Measurements from ENCODE around the gene KCNC3.
A peak's percentile ranks its signal among the peaks of the same experiment; 100 is the strongest.
"Not testable (repeated sequence)": the region's sequence is repeated elsewhere in the genome, so short reads cannot be mapped to it uniquely, and the experiment has no call there.

The KCNC3 gene

DNA sequence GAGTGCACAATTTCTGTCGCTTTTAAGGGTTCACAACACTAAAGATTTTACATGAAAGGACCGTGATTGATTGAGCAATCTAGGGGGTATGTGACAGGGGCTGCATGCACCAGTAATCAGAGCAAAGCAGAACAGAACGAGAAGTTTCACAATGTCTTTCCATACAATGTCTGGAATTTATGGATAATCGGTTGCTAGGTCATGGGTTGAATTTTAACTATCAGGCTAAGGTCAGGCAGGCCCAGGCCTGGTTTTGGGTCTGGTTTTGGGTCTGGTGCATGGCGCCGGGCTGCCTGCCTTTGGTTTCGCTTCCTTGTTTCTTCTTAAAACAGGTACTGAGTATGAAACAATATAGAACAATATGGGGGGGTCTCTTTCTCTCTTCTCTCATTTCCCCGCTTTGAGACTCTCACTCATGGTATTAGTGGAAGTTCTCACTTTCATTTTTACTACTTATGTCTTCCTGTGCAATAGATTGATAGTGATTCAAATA is 18.0 kb upstream of the KCNC3 start:
- H3K9me3 ChIP-seq (ENCODE audit: control insufficient read depth, insufficient read depth, low read depth, low read length); POLR2A ChIA-PET; H3K36me3 ChIP-seq (ENCODE audit: control insufficient read depth in 2 of 2, insufficient read depth in 1 of 2, low read length in 2 of 2); H3K4me3 ChIP-seq (ENCODE audit: low read depth, low read length); H3K27ac ChIP-seq (ENCODE audit: extremely low read depth, low read depth, low read length); H3K4me1 ChIP-seq (ENCODE audit: control insufficient read depth, insufficient read depth, low read length): not testable (repeated sequence)
- TF ChIP-seq PRDM1 (tag by site-specific recombination; IDR thresholded peaks at IDR 0.05), result 0 out of 2 replicates have a peak, but pooled peaks have one; percentile 11
- CTCF ChIA-PET, result interaction anchor here (0.6 to 1.6 kb wide), 3 partner anchors 10 to 200 kb away, joined by 3 to 7 read pairs (median 3); partner anchors contain the start of gene MYH14

GRCh38 chr19:50344661-50345318 is 15.6 kb upstream of the KCNC3 start:
- no peaks in the 10 kb centered on the region for H3K9me3 ChIP-seq (ENCODE audit: control insufficient read depth, insufficient read depth, low read depth, low read length)
- CTCF ChIA-PET, result interaction anchor here (0.6 to 2.3 kb wide), 4 partner anchors 13 to 86 kb away, joined by 3 to 10 read pairs (median 3); partner anchors contain the start of gene KCNC3
- H3K36me3 ChIP-seq (ENCODE audit: control insufficient read depth in 2 of 2, insufficient read depth in 1 of 2, low read length in 2 of 2), result no peaks in the 10 kb centered on the region
- no peaks in the 10 kb centered on the region for H3K4me1 ChIP-seq (ENCODE audit: control insufficient read depth, insufficient read depth, low read length)
- no peak overlapping the region for H3K4me3 ChIP-seq (ENCODE audit: low read depth, low read length)
- H3K27ac ChIP-seq (ENCODE audit: extremely low read depth, low read depth, low read length), result no peak overlapping the region
- TF ChIP-seq PRDM1 (tag by site-specific recombination; IDR thresholded peaks at IDR 0.05), result peak; percentile 68; the same call in 1 of the 2 replicates
- no peak for TF ChIP-seq RBAK (tag by site-specific recombination; IDR thresholded peaks at IDR 0.05)
- TF ChIP-seq ZNF449 (tag by site-specific recombination; IDR thresholded peaks at IDR 0.05), result no peak
- TF ChIP-seq ZNF747 (tag by site-specific recombination; IDR thresholded peaks at IDR 0.05), result no peak
- TF ChIP-seq ZNF184 (tag by site-specific recombination; IDR thresholded peaks at IDR 0.05), result no peak
- TF ChIP-seq SETDB1 (IDR thresholded peaks at IDR 0.05; ENCODE audit: insufficient read length, low read length), result peak; percentile 90
- TF ChIP-seq ZNF16 (tag by site-specific recombination; IDR thresholded peaks at IDR 0.05; ENCODE audit: low read depth), result no peak
- TF ChIP-seq TRIM28 (IDR thresholded peaks at IDR 0.05; ENCODE audit: borderline replicate concordance, low read length), result peak; percentile 41; the same call in 1 of the 2 replicates
- TF ChIP-seq KLF8 (tag by site-specific recombination; IDR thresholded peaks at IDR 0.05), result 0 out of 2 replicates have a peak, but pooled peaks have one; percentile 20
- POLR2A ChIA-PET, result interaction anchor here (1.3 kb wide), 1 partner anchor 11 kb away, joined by 3 read pairs; no protein-coding TSS in a partner anchor

DNA sequence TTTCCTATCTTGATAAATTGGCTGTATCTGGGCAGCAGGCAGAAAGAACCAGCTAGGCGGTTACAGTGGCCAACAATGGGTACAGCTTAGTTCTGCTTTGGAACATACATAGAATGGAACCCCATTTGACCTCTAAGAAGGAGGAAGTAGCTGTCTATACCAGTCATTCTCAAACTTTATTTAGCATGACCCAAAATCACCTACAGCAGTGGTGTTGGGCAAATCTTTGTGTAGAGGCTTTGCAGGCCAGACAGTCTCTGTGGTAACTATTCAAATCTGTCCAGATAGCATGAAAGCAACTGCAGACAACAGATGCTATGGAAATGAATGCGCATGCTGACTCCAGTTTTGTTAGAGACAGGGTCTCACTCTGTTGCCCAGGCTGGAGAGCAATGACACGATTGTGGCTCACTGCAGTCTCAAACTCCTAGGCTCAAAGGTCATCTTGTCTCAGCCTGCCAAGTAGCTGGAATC is 12.0 kb upstream of the KCNC3 start:
- no peak overlapping the region for H3K27ac ChIP-seq (ENCODE audit: extremely low read depth, low read depth, low read length)
- H3K36me3 ChIP-seq (ENCODE audit: control insufficient read depth in 2 of 2, insufficient read depth in 1 of 2, low read length in 2 of 2), result peaks cover 0 to 3% of the 10 kb centered on the region in 2 experiments; a peak in 2 of 3 replicates
- H3K4me1 ChIP-seq (ENCODE audit: control insufficient read depth, insufficient read depth, low read length), result no peaks in the 10 kb centered on the region
- POLR2A ChIA-PET, result no interaction called here
- no peaks in the 10 kb centered on the region for H3K9me3 ChIP-seq (ENCODE audit: control insufficient read depth, insufficient read depth, low read depth, low read length)
- CTCF ChIA-PET, result interaction anchor here (0.6 to 2.1 kb wide), 5 partner anchors 11 to 553 kb away, joined by 3 to 7 read pairs (median 4); partner anchors contain the start of gene KCNC3
- no peak overlapping the region for H3K4me3 ChIP-seq (ENCODE audit: low read depth, low read length)
- TF ChIP-seq ZNF777 (tag by site-specific recombination; IDR thresholded peaks at IDR 0.05; ENCODE audit: borderline replicate concordance) (no peak), ZNF350 (tag by site-specific recombination; IDR thresholded peaks at IDR 0.05) (no peak), MYNN (tag by site-specific recombination; IDR thresholded peaks at IDR 0.05; ENCODE audit: borderline replicate concordance) (no peak), ZNF335 (tag by site-specific recombination; conservative IDR thresholded peaks at IDR 0.05) (no peak), SALL2 (tag by site-specific recombination; IDR thresholded peaks at IDR 0.05; ENCODE audit: borderline replicate concordance) (no peak), OVOL3 (tag by site-specific recombination; IDR thresholded peaks at IDR 0.05) (no peak), ZNF623 (tag by site-specific recombination; IDR thresholded peaks at IDR 0.05) (no peak), ZNF138 (tag by site-specific recombination; IDR thresholded peaks at IDR 0.05; ENCODE audit: borderline replicate concordance) (no peak), GLIS1 (tag by site-specific recombination; IDR thresholded peaks at IDR 0.05) (no peak), SETDB1 (IDR thresholded peaks at IDR 0.05; ENCODE audit: insufficient read length, low read length) (no peak), ZNF530 (tag by site-specific recombination; IDR thresholded peaks at IDR 0.05; ENCODE audit: low read depth) (no peak)
- TF ChIP-seq, protein P1, sequence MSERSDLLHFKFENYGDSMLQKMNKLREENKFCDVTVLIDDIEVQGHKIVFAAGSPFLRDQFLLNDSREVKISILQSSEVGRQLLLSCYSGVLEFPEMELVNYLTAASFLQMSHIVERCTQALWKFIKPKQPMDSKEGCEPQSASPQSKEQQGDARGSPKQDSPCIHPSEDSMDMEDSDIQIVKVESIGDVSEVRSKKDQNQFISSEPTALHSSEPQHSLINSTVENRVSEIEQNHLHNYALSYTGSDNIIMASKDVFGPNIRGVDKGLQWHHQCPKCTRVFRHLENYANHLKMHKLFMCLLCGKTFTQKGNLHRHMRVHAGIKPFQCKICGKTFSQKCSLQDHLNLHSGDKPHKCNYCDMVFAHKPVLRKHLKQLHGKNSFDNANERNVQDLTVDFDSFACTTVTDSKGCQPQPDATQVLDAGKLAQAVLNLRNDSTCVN (tag by site-specific recombination; optimal IDR thresholded peaks at IDR 0.05), result no peak
- TF ChIP-seq, protein P2, sequence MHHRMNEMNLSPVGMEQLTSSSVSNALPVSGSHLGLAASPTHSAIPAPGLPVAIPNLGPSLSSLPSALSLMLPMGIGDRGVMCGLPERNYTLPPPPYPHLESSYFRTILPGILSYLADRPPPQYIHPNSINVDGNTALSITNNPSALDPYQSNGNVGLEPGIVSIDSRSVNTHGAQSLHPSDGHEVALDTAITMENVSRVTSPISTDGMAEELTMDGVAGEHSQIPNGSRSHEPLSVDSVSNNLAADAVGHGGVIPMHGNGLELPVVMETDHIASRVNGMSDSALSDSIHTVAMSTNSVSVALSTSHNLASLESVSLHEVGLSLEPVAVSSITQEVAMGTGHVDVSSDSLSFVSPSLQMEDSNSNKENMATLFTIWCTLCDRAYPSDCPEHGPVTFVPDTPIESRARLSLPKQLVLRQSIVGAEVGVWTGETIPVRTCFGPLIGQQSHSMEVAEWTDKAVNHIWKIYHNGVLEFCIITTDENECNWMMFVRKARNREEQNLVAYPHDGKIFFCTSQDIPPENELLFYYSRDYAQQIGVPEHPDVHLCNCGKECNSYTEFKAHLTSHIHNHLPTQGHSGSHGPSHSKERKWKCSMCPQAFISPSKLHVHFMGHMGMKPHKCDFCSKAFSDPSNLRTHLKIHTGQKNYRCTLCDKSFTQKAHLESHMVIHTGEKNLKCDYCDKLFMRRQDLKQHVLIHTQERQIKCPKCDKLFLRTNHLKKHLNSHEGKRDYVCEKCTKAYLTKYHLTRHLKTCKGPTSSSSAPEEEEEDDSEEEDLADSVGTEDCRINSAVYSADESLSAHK (tag by site-specific recombination; IDR thresholded peaks at IDR 0.05), result no peak
- TF ChIP-seq, protein P3, sequence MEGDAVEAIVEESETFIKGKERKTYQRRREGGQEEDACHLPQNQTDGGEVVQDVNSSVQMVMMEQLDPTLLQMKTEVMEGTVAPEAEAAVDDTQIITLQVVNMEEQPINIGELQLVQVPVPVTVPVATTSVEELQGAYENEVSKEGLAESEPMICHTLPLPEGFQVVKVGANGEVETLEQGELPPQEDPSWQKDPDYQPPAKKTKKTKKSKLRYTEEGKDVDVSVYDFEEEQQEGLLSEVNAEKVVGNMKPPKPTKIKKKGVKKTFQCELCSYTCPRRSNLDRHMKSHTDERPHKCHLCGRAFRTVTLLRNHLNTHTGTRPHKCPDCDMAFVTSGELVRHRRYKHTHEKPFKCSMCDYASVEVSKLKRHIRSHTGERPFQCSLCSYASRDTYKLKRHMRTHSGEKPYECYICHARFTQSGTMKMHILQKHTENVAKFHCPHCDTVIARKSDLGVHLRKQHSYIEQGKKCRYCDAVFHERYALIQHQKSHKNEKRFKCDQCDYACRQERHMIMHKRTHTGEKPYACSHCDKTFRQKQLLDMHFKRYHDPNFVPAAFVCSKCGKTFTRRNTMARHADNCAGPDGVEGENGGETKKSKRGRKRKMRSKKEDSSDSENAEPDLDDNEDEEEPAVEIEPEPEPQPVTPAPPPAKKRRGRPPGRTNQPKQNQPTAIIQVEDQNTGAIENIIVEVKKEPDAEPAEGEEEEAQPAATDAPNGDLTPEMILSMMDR (tag by site-specific recombination; IDR thresholded peaks at IDR 0.05), result no peak

Measured in HEK293 (cell line).